Prostate gland (tissue), 2 donors: ENCODE measurements around the gene ELAVL2.

Source experiments
- POLR2A ChIP-seq: fragments of 450-650 bp; IDR thresholded peaks from one replicate; pipeline ENCODE4 v1.6.1; 2016; ENCODE audit warnings: antibody characterized with exemption, mild to moderate bottlenecking
- TF ChIP-seq, protein P1 (sequence below), 4 experiments: fragments of 200-600 bp in 2 of 4; fragments of 450-650 bp in 2 of 4; sonication (generic) in 2 of 4; IDR thresholded peaks; 1 replicate in 3 of 4; 2 replicates in 1 of 4; pipeline ENCODE4 v1.5.1; 2016 to 2019; ENCODE audit warnings: antibody characterized with exemption in 4 of 4, mild to moderate bottlenecking in 2 of 4, moderate library complexity in 2 of 4

DNA sequence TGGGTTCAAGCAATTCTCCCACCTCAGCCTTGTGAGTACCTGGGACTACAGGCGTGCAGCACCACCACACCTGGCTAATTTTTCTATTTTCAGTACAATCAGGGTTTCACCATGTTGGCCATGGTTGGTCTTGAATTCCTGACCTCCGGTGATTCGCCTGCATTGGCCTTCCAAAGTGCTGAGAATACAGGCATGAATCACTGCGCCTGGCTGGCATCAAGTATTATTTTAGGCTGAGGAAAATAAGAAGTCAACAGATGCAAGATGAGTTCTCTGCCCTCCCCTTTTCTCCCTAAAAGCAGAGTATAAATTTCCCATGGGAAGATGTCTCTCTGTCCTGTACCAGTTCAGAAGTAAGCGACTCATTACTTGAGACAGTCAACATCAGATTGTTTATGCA is 71.5 kb downstream of the ELAVL2 start:
- TF ChIP-seq POLR2A = no peak
- TF ChIP-seq, protein P1, sequence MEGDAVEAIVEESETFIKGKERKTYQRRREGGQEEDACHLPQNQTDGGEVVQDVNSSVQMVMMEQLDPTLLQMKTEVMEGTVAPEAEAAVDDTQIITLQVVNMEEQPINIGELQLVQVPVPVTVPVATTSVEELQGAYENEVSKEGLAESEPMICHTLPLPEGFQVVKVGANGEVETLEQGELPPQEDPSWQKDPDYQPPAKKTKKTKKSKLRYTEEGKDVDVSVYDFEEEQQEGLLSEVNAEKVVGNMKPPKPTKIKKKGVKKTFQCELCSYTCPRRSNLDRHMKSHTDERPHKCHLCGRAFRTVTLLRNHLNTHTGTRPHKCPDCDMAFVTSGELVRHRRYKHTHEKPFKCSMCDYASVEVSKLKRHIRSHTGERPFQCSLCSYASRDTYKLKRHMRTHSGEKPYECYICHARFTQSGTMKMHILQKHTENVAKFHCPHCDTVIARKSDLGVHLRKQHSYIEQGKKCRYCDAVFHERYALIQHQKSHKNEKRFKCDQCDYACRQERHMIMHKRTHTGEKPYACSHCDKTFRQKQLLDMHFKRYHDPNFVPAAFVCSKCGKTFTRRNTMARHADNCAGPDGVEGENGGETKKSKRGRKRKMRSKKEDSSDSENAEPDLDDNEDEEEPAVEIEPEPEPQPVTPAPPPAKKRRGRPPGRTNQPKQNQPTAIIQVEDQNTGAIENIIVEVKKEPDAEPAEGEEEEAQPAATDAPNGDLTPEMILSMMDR (IDR thresholded peaks at IDR 0.05) = no peak
